Endothelial cell of umbilical vein (primary cell): ENCODE results near the gene CREG1. TPM values are rescaled to one million over a fixed set of nuclear protein-coding genes. Genes with fewer than 3 reads are reported as not detected.

Source experiments
- BruUV-seq: library from RNA; stranded (reverse); fragments of 400-500 nt; replicated peaks from 2 replicates; lab custom pipeline; 2021; lab: Mats Ljungman, UMichigan
- CTCF ChIA-PET: fragments of 300-600, 350-600 bp; sonication (Branson Sonifier 250); formaldehyde crosslinking; loops from one replicate; lab custom pipeline; 2021; ENCODE audit warnings: antibody characterized with exemption, inconsistent platforms; lab: Charles Lee
- POLR2A ChIA-PET: fragments of 300-600, 350-600 bp; sonication (Branson Sonifier 250); formaldehyde crosslinking; loops from one replicate; lab custom pipeline; 2021; ENCODE audit warnings: antibody characterized with exemption, inconsistent platforms; lab: Charles Lee
- DNase-seq: peaks from one replicate; pipeline ENCODE4 v3.0.0-alpha.2; 2011; ENCODE audit warnings: low read depth, low spot score
- FAIRE-seq: peaks from 2 replicates; lab custom pipeline; 2011; peaks lifted over from hg19 to GRCh38; lab: Jason Lieb, UNC
- H2AFZ ChIP-seq: 2 replicates; pipeline ENCODE4 v1.6.0; 2012; ENCODE audit warnings: low read depth, low read length, control low read depth, inconsistent platforms
- H3K27ac ChIP-seq: 2 replicates; pipeline ENCODE4 v1.5.1; 2011; ENCODE audit warnings: low read depth, mild to moderate bottlenecking, control low read depth, low read length, moderate library complexity; ENCODE audit not compliant: insufficient read depth
- H3K27me3 ChIP-seq, 2 experiments: 2 replicates each; pipeline versions ENCODE4 v1.6.0 to v1.6.1; 2011; ENCODE audit warnings: low read length in 2 of 2, mixed read lengths in 1 of 2; ENCODE audit not compliant: control insufficient read depth in 2 of 2, insufficient read depth in 2 of 2
- H3K36me3 ChIP-seq, 2 experiments: 2 replicates in 1 of 2; 3 replicates in 1 of 2; pipeline ENCODE4 v1.5.1; 2011; ENCODE audit warnings: low read length in 2 of 2, mild to moderate bottlenecking in 1 of 2, moderate library complexity in 1 of 2; ENCODE audit not compliant: control insufficient read depth in 2 of 2, insufficient read depth in 2 of 2; ENCODE audit errors: extremely low read depth in 1 of 2
- H3K4me1 ChIP-seq: 3 replicates; pipeline ENCODE4 v1.5.1; 2011; ENCODE audit warnings: mild to moderate bottlenecking, low read length; ENCODE audit not compliant: control insufficient read depth, insufficient read depth; ENCODE audit errors: extremely low read depth
- H3K4me2 ChIP-seq: 2 replicates; pipeline ENCODE4 v1.6.1; 2011; ENCODE audit warnings: low read length, control low read depth, mixed read lengths; ENCODE audit not compliant: insufficient read depth
- H3K4me3 ChIP-seq, 3 experiments: fragments of 200-600 bp in 1 of 3; sonication (generic), shearing (Covaris generic) in 1 of 3; replicated peaks in 1 of 3; 2 replicates each; pipeline ENCODE4 v1.5.1; 2011 to 2016; ENCODE audit warnings: control low read depth in 3 of 3, low read length in 3 of 3, mild to moderate bottlenecking in 2 of 3, inconsistent platforms in 1 of 3, low read depth in 1 of 3, moderate library complexity in 1 of 3; ENCODE audit not compliant: insufficient read depth in 1 of 3
- H3K79me2 ChIP-seq: 2 replicates; pipeline ENCODE4 v1.6.0; 2012; ENCODE audit warnings: low read length, inconsistent platforms; ENCODE audit not compliant: control insufficient read depth, insufficient read depth
- H3K9ac ChIP-seq: replicated peaks from 2 replicates; pipeline ENCODE3; 2011; ENCODE audit warnings: low read length, control low read depth; ENCODE audit not compliant: insufficient read depth; ENCODE audit errors: extremely low read depth
- H3K9me1 ChIP-seq: replicated peaks from 3 replicates; pipeline ENCODE4 v1.6.0; 2011; ENCODE audit warnings: mild to moderate bottlenecking, low read length; ENCODE audit not compliant: control insufficient read depth, insufficient read depth; ENCODE audit errors: extremely low read depth
- H3K9me3 ChIP-seq: replicated peaks from 2 replicates; pipeline ENCODE4 v1.5.1; 2012; ENCODE audit warnings: low read length, inconsistent platforms; ENCODE audit not compliant: control insufficient read depth, insufficient read depth
- H4K20me1 ChIP-seq: replicated peaks from 2 replicates; pipeline ENCODE3; 2011; ENCODE audit warnings: mild to moderate bottlenecking, low read length; ENCODE audit not compliant: control insufficient read depth, insufficient read depth; ENCODE audit errors: extremely low read depth
- EZH2 ChIP-seq: IDR thresholded peaks from 2 replicates; pipeline ENCODE4 v1.6.1; 2012; ENCODE audit warnings: borderline replicate concordance, low read depth, mild to moderate bottlenecking, moderate library complexity, low read length, inconsistent platforms; ENCODE audit not compliant: severe bottlenecking
- FOS ChIP-seq: IDR thresholded peaks from 2 replicates; pipeline ENCODE4 v1.6.1; 2011; ENCODE audit warnings: mild to moderate bottlenecking, low read length, moderate library complexity, borderline replicate concordance; ENCODE audit not compliant: insufficient read depth
- GATA2 ChIP-seq: IDR thresholded peaks from 2 replicates; pipeline ENCODE4 v1.7.0; 2011; ENCODE audit warnings: low read depth, mild to moderate bottlenecking, moderate library complexity, mixed read lengths, low read length; ENCODE audit not compliant: insufficient read length, insufficient read depth
- JUN ChIP-seq: IDR thresholded peaks from 2 replicates; pipeline ENCODE4 v1.6.1; 2011; ENCODE audit warnings: borderline replicate concordance, low read depth; ENCODE audit not compliant: insufficient read length, insufficient read depth
- MAX ChIP-seq: IDR thresholded peaks from 2 replicates; pipeline ENCODE4 v1.6.1; 2011; ENCODE audit not compliant: insufficient read depth, insufficient read length
- MYC ChIP-seq: IDR thresholded peaks from one replicate; pipeline ENCODE4 v1.6.1; 2011; ENCODE audit warnings: mild to moderate bottlenecking, low read depth, low read length
- POLR2A ChIP-seq: IDR thresholded peaks from 2 replicates; pipeline ENCODE4 v1.6.1; 2012; ENCODE audit warnings: low read depth, mild to moderate bottlenecking, control low read depth, low read length
- POLR2AphosphoS5 ChIP-seq: IDR thresholded peaks from 2 replicates; pipeline ENCODE4 v1.6.1; 2012; ENCODE audit warnings: low read depth, mild to moderate bottlenecking, control low read depth, low read length, moderate library complexity; ENCODE audit not compliant: insufficient read depth
- dilution Hi-C: fragments of 300-500 bp; cut with MboI; formaldehyde crosslinking; loops from one replicate; pipeline ENCODE4 v1.15.0; 2019; ENCODE audit warnings: low sequenced_read_pairs; ENCODE audit not compliant: extremely low pct_ligation_motif_present
- intact Hi-C: fragments of 100-400 bp; cut with micrococcal nuclease; formaldehyde crosslinking; loops from one replicate; pipeline ENCODE4 v1.10.0; 2022
- polyA plus RNA-seq, 4 experiments: library from polyadenylated mRNA; depleted of rRNA in 3 of 4; stranded (reverse) in 3 of 4; unstranded in 1 of 4; fragments of >200 nt; gene quantifications; 2 replicates each; pipeline versions ENCODE4 v1.2.1 to v1.2.3, GENCODE V29; 2011 to 2012; ENCODE audit warnings: missing spikeins in 1 of 4
- total RNA-seq: library from RNA; stranded (reverse); gene quantifications from 2 replicates; pipeline ENCODE4 v1.2.3, GENCODE V29; 2021
- TF ChIP-seq, protein P1 (sequence below), 2 donors: IDR thresholded peaks; 1 replicate in 1 of 2; 2 replicates in 1 of 2; pipeline ENCODE4 v1.5.1; 2011; ENCODE audit warnings: low read length in 2 of 2, mild to moderate bottlenecking in 2 of 2, moderate library complexity in 2 of 2, control low read depth in 1 of 2, inconsistent platforms in 1 of 2, low read depth in 1 of 2; ENCODE audit not compliant: insufficient read depth in 1 of 2; ENCODE audit errors: extremely low read depth in 1 of 2

Gene CREG1
- total and polyA plus RNA-seq, 2 donors (not counting 3 experiments of a cell fraction or from before 2014, with no cell fraction given): 10.3 to 15.8 TPM

GRCh38 chr1:167528057-167528728 lies 25.4 kb downstream of the CREG1 start:
- no peaks in the 10 kb centered on the region for H3K4me1 ChIP-seq
- BruUV-seq: no TSS peak
- DNase-seq (no peak), FAIRE-seq (no peak)
- no peaks in the 10 kb centered on the region for H3K36me3 ChIP-seq
- H3K4me2 ChIP-seq: no peak overlapping the region
- H2AFZ ChIP-seq: no peak overlapping the region
- H3K27ac ChIP-seq: no peak overlapping the region
- POLR2A ChIA-PET: no interaction called here
- no peaks in the 10 kb centered on the region for H4K20me1 ChIP-seq
- intact Hi-C loops: no loop called here
- peaks cover 1 to 2% of the 10 kb centered on the region in 2 experiments for H3K27me3 ChIP-seq
- TF ChIP-seq MAX (no peak), POLR2AphosphoS5 (no peak), MYC (no peak), EZH2 (no peak), FOS (no peak), POLR2A (no peak), JUN (no peak), GATA2 (no peak)
- TF ChIP-seq, protein P1, sequence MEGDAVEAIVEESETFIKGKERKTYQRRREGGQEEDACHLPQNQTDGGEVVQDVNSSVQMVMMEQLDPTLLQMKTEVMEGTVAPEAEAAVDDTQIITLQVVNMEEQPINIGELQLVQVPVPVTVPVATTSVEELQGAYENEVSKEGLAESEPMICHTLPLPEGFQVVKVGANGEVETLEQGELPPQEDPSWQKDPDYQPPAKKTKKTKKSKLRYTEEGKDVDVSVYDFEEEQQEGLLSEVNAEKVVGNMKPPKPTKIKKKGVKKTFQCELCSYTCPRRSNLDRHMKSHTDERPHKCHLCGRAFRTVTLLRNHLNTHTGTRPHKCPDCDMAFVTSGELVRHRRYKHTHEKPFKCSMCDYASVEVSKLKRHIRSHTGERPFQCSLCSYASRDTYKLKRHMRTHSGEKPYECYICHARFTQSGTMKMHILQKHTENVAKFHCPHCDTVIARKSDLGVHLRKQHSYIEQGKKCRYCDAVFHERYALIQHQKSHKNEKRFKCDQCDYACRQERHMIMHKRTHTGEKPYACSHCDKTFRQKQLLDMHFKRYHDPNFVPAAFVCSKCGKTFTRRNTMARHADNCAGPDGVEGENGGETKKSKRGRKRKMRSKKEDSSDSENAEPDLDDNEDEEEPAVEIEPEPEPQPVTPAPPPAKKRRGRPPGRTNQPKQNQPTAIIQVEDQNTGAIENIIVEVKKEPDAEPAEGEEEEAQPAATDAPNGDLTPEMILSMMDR (IDR thresholded peaks at IDR 0.05; ENCODE audit: extremely low read depth in 1 of 2, insufficient read depth in 1 of 2, low read depth in 1 of 2, low read length in 2 of 2): no peak
- H3K9me3 ChIP-seq: no peaks in the 10 kb centered on the region
- CTCF ChIA-PET: interaction anchor here (1.4 to 5.2 kb wide), 4 partner anchors 9 to 260 kb away, joined by 3 to 28 read pairs (median 6); no protein-coding TSS in a partner anchor
- dilution Hi-C loops: no loop called here
- H3K9ac ChIP-seq: no peak overlapping the region
- H3K79me2 ChIP-seq: no peaks in the 10 kb centered on the region
- no peaks in the 10 kb centered on the region for H3K9me1 ChIP-seq
- no peak overlapping the region for H3K4me3 ChIP-seq
